Measurements from ENCODE around the gene NPR1. TPM values are rescaled to one million over a fixed set of nuclear protein-coding genes. Genes with fewer than 3 reads are reported as not detected.
"Not testable (repeated sequence)": the region's sequence is repeated elsewhere in the genome, so short reads cannot be mapped to it uniquely, and the experiment has no call there.

Gene NPR1
- polyA plus RNA-seq (2013, experiment 1 of 2; ENCODE audit: insufficient read length), result 0.05 TPM
- polyA plus RNA-seq (2013, experiment 2 of 2; ENCODE audit: insufficient read length), result 0.85 TPM

DNA sequence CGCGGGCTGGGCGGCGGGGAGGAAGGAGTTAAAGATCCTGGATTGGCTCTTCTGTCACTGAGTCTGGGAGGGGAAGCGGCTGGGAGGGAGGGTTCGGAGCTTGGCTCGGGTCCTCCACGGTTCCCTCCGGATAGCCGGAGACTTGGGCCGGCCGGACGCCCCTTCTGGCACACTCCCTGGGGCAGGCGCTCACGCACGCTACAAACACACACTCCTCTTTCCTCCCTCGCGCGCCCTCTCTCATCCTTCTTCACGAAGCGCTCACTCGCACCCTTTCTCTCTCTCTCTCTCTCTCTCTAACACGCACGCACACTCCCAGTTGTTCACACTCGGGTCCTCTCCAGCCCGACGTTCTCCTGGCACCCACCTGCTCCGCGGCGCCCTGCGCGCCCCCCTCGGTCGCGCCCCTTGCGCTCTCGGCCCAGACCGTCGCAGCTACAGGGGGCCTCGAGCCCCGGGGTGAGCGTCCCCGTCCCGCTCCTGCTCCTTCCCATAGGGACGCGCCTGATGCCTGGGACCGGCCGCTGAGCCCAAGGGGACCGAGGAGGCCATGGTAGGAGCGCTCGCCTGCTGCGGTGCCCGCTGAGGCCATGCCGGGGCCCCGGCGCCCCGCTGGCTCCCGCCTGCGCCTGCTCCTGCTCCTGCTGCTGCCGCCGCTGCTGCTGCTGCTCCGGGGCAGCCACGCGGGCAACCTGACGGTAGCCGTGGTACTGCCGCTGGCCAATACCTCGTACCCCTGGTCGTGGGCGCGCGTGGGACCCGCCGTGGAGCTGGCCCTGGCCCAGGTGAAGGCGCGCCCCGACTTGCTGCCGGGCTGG is at the start of gene NPR1:
NPR1 (plus strand) TSS at position 170 of the 818 bp plus-strand sequence; CDS start at position 591, 421 bp downstream.
- peak; percentile 25 for DNase-seq

DNA sequence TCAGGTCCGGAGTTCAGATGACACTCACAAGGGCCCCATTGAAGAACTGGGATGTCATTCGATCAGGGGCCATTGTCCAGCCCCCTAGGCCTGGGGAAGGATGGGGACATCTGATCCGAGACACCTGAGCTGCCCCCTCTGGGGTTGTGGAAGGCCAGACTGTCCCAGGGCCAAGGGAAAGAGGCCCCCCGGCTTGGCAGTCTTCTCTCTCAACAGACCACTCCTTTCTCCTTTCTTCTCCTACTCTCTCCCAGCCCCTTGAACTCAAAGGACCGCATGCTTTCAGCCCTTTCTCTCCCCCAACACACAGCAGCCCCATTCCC is 49.2 kb upstream of the NPR1 start:
- DNase-seq, result no peak

DNA sequence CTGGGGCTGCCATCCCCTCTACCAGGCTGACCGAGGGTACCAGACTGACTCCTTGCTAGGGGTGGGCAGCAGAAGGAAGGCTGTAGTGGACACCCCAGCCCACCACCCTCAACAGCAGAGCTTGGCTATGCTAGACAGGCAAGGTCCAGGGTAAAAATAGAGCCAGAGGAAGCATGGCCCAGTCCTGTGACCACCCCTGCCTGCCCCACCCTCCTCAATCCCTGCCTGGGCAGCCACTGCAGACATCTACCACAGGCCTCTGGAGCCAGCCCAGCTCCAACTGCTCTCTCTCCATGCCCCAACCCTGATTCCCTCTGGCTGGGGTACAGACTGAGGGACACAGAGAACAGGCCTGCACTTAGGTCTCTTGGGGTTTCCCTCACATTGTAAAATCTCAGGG is 48.5 kb upstream of the NPR1 start:
- DNase-seq, result no peak

DNA sequence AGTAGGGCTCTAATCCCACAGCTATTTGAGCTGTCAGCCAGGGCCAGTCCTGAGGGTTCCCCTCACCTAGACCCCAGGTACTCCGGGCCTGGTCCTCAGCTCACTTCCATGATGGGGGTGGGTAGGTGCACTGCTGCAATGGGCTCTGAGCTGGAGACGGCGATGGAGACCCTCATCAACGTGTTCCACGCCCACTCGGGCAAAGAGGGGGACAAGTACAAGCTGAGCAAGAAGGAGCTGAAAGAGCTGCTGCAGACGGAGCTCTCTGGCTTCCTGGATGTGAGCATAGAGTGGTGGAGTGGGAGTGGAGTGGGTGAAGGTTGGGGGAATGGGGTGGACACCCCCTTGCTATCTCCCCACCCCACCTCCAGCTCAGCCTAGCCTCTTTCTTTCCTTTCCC is 48.1 kb upstream of the NPR1 start:
- no peak for DNase-seq

DNA sequence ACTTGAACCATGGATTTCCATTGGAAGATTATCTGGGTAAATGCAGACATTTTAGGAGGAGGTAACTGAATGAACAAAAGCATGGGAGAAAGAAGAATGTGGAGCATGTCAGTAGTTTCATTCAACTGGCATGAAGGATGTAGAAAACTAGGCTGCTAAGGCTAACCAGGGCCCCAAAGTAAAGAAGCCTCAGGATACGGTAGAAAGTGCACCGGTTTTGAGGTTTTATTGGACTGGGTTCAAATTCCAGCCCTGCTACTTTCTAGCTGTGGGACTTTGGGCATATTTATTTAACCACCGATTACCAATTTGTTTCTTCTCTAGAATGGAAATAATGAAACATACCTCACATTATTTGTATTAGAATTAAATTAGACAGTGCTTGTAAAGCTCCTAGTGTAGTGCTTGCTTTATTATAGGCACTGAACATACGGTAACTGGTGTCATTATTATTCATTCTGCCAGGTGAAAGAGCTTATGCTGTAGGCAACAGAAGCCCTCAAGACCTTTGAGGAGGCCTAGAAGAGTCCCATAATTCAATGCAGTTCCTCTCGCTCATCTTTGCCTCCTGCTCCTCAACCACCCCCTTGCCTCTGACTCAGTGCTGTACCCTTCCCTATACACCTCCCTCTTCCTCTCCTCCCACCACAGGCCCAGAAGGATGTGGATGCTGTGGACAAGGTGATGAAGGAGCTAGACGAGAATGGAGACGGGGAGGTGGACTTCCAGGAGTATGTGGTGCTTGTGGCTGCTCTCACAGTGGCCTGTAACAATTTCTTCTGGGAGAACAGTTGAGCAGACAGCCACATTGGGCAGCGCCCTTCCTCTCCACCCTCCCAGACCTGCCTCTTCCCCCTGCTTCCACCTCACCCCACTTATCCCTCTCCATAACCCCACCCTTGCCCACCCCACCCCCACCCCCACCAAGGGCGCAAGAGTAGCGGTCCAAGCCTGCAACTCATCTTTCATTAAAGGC is 47.2 kb upstream of the NPR1 start:
- DNase-seq, result peak; percentile 31

DNA sequence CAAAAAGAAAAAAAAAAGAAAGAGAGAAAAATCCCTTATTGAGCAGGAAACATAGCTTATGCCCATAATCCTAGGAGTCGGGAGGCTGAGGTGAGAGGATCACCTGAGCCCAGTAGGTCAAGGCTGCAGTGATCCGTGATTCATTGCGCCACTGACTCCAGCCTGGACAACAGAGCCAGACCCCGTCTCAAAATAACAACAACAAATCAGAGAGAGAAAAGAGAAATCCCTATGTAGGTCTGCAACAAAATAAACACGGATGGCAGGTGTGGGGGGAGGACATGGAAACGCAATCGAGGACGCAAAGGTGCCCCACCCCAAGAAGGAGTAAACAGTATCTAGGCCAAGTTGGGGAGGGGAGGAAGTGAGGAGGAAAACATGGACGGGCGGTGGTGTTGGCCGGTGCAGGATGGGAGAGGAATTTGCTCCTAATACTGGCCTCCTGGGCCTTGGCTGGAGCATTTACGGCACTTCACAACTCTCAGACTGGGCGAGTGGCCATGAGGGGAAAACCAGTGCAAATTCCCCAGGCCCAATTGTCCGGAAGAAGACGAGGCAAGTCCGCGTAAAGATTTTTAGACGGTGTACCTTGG is 45.2 kb upstream of the NPR1 start:
- no peak for DNase-seq

DNA sequence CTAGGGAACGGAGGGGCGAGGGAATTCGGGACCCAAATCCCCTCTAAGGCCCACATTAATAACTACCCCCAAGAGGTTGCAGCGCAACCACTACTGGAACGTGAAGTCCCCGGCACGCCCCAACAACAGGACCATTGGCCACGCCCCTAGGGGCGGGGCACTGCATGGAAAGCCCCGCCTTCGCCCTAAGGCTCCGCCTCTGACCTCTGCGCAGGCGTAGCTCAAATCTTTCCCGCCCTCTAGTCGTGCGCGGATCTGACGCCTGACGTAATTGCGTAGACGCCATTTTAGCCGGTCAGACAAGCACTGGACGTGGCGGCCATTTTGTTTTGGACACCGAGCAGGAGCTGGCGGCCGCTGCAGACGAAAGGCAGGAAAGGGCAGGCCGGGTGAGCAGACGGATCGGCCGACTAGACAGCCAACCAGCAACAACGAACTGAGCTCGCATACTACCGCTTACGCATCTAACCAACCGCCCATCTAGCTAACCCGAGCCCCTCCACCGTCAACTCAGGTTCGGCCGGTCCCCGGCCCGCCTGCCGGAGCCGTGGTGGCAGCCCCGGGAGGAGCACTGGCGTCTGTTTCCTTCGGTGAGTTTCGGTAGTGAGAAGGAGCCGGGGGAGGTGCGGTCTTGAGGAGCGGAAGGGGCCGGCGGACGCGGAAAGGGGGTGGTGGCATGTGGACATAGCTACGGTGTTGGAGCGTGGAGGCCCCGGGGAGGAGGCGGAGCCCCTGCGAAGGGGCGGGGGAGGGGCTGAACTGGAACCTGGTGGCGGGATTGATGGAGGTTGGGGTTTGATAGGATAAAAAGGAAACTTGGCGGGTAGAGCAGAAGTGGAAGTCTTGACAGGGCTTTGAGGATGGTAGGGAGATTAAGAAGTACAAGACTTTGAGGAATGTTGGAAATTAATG is 44.5 kb upstream of the NPR1 start, which contains the start of gene CHTOP:
CHTOP (plus strand) TSS at position 313 of the 912 bp plus-strand sequence. CDS start 2,523 bp downstream, outside the sequence.
- peak; percentile 99 for DNase-seq

DNA sequence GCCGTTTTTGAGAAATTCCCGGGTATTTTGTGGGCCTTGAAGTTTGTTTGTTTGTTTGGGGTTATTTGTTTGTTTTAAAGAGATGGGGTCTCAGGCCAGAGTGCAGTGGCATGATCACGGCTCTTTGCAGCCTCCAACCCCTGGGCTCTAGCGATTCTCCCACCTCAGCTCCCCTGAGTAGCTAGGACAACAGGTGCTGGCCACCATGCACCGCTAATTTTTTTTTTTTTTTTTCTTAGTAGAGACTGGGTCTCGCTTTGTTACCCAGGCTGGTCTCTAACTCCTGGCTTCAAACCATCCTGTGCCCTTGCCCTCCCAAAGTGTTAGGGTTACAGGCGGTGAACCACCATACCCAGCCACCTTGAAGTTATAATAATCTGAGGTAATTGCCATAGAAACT is 42.6 kb upstream of the NPR1 start:
- DNase-seq, result no peak

DNA sequence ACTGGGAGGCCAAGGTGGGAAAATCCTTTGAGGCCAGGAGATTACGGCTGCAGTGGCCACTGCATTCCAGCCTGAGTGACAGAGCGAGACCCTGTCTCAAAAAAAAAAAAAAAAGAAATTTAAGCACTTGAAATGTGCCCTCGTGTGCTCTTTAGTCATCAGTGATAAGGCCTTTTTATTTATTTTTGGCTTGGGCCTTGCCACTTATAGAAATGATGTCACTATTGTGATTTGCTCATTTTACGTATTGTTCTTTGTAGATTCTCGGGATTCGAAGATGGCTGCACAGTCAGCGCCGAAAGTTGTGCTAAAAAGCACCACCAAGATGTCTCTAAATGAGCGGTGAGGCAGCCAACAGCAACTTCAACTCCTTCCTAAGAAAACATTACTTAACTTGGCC is 42.2 kb upstream of the NPR1 start:
- DNase-seq, result no peak

DNA sequence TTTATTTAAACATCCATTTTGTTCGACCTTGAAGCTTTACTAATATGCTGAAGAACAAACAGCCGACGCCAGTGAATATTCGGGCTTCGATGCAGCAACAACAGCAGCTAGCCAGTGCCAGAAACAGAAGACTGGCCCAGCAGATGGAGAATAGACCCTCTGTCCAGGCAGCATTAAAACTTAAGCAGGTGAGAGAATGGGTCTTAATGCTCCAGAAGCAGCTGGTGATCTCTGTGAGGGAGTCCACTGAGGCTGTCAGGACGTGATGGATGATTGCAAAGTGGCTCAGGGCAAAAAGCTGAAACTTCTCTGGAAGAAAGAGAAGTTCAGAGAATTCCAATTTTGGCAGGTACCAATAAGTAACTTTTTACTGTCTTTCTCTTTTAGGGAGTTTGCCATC is 40.2 kb upstream of the NPR1 start:
- no peak for DNase-seq

DNA sequence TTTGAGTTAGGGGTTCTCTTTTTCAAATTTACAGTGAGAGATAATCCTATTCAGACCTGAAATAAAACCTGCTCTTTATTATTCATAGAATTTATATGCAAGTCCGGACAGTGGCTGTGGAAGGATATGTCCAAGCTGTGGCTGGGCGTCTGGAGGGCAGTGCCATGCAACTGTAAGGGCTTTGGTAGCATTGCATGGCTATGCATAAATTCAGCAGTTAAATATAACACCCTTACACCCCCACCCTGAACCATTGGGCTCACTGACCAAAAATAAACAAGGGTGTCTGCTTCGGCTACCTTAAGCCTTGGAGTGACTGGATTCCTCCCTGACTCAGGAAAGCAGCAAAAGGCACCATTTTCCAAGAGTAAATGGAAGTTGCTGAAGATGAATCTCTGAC is 39.2 kb upstream of the NPR1 start:
- DNase-seq, result no peak

DNA sequence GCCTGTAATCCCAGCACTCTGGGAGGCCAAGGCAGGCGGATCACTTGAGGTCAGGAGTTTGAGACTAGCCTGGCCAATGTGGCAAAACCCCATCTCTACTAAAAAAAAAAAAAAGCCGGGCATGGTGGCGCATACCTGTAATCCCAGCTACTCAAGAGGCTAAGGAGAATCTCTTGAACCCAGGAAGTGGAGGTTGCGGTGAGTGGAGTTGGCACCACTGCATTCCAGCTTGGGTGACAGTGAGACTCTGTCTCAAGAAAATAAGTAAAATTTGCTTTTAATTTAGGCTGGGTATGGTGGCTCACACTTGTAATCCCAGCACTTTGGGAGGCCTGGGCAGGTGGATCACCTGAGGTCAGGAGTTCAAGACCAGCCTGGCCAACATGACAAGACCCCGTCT is 38.3 kb upstream of the NPR1 start:
- not testable (repeated sequence) for DNase-seq

DNA sequence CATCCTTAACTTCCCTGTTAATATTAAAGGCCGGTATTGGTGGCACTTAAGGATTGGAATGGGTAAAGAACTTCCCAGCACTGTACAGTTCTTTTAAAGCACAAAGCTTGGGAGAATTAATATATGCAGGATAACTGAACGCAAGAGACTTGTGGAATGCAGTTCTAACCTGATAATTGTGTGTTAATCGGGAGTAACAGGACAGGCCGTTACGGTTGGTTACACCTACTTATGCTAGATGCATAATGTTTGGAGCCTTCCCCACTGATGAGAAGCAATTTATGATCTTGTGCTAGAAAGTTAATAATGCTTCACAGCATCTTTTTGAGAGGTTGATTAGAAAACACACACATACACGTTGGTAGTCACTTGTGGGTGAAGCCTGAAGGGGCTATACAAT is 37.6 kb upstream of the NPR1 start:
- DNase-seq, result no peak

DNA sequence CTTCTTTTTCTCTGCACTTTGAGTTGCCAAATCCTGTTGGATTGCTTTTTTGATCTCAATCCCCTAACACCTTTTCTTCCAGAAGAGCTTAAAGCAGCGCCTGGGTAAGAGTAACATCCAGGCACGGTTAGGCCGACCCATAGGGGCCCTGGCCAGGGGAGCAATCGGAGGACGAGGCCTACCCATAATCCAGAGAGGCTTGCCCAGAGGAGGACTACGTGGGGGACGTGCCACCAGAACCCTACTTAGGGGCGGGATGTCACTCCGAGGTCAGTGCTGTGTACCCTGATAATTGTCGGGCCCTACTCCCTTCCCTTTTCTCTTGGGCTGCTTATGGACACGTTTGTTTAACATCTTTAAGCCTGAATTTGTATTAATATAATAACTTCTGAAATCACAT is 36.3 kb upstream of the NPR1 start:
- DNase-seq, result no peak

DNA sequence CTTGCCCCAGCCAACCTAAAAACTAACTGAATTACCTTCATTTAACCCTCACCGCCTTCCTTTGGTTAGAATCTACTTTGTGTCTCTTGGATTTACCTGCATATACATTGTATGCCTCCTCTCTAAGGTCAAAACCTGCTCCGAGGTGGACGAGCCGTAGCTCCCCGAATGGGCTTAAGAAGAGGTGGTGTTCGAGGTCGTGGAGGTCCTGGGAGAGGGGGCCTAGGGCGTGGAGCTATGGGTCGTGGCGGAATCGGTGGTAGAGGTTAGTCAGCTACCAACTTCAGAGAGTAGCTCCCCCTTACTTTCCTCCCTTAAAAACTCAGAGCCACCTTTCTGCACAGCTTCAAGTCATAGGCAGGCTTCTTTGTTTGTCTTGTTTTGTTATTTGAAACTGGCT is 35.4 kb upstream of the NPR1 start:
- no peak for DNase-seq

DNA sequence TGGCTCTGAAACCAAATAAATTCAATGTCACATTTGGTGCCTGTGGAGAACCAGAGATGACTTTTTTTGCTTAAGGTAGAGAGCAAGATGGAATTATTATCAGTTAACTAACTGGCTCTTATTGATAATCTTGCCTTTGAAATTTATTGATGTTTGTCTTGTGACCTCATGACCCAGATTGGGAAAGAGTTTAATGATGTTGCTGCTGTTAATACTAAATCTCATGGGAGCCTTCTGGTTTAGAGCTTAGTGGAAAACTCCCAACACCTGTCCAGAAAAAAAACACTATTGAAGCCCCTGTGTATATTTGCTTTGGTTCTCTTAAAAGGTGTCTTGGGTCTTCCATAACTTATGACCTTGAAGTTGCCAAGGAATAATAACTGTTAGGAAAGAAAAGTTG is 34.7 kb upstream of the NPR1 start:
- DNase-seq, result no peak

DNA sequence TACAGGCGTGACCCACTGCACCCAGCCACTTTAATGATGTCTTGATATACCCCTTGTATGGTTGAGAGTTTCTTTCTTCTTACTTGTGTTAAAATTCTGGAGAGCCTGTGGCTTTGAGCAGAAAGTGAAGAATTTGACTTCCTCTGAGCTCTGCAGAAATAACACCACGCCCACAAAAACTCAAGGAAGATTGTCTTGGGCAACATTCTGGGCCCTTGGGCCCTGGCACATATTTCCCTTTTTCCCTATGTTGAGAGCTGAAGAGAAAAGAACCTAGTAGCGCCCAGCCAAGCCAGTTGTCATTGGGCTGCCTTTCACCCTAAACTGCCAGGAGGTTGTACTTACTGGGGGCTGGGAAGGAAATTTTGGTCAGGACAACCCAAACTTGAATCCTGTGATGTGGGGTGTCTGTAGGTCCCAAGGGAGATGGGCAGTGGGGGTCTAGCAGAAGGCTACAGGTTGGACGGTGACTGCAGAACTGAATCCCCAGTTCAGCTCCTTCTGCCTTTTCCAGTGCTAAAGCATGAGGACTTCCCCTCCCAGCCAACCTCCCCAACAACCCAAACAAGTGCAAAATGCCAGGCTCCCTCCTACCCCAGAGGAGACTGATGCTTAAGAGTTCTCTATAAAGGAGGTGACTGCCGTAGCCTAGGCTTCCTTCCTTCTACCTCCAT is 31.7 kb upstream of the NPR1 start:
- DNase-seq, result no peak

DNA sequence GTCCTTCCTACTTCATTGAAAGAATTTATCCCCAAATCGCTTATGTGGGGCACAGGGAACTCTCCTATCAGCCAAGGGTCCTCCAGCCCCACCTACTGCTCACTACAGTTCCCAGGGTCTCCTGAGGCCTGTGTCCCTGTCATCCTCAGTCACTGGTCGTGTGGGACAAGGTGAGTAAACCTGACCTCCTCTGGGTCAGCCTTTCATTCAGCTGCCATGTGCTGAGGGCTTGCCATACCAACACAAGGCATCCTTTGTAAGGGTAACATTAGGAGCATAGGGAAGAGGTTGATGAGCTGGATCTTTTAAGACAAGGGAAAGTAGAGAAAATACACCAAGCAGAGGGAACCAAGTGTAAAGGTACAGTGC is 31.2 kb upstream of the NPR1 start:
- DNase-seq, result no peak

DNA sequence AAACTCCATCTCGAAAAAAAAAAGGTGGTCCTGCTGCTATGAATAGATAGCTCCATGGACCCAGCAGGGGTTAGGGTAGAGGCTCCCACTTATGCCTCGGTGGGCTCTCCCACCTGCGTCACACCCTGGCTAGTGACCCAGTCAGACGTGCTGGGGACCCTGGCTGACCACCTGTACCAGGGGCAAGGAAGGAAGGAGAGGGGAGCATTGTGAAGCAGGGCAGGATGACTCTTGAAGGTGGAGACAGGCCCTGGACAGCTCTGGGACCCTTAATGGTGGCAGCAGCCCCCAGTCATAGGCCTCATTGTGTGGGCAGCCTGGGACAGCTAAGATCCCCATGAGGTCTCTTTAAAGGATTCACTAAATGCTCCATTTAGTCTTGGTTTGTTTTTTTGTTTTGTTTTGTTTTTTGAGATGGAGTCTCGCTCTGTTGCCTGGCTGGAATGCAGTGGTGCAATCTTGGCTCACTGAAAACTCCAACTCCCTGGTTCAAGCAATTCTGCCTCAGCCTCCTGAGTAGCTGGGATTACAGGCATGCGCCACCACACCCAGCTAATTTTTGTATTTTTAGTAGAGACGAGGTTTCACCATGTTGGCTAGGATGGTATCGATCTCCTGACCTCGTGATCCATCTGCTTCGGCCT is 30.4 kb upstream of the NPR1 start:
- DNase-seq, result no peak

DNA sequence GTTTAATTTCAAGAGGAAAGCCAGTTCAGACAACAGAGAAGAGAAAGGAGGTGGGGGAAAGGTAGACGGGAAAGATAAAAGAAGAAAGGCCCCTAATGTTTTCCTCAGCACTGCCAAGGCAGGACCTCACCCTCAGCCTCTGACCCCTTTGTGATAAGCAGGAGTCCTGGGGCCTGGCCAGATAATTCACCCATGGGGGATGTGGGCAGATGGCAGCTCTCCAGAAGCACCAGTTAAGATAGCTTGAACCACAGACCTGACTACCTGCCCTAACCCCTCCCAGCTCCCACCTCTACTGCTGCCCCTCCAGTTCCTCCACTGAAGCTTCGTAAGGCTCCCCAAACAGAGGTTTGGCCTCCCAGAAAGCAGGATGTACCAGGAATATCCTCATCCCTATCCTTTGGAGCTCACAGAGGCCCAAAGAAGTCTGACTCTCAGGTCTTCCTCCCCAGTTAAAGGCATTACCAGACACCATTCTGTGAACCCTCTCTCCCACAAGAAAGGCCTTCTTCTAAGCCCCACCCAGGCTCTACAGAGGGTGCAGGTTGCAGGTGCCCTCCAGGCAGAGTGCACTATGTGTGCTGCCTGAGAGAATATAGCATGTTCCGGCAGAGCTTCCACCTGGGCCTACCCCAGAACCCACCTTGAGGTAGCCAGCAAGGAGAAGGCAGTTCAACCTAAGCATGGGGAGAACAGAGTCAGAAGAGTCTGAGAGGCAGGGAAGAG is 29.2 kb upstream of the NPR1 start:
- DNase-seq, result no peak

Data from fibroblast of skin of scalp (primary cell).